ENCODE results near the gene L3HYPDH.

The L3HYPDH gene

GRCh38 chr14:59483819-59484638 lies at the start of gene L3HYPDH, which contains the start of gene JKAMP:
L3HYPDH (minus strand) TSS chr14:59484408; CDS start chr14:59484316, 92 bp downstream.
JKAMP (plus strand) TSS chr14:59484517; CDS start chr14:59484590, 73 bp downstream.
- DNase-seq: peak; percentile 99

GRCh38 chr14:59532419-59532818 lies 48.2 kb upstream of the L3HYPDH start:
- DNase-seq: no peak

- no peak for DNase-seq
These were observed 46.1 kb upstream of the L3HYPDH start for GRCh38 chr14:59530349-59530748.

GRCh38 chr14:59529189-59529588 lies 45.0 kb upstream of the L3HYPDH start:
- no peak for DNase-seq

GRCh38 chr14:59520224-59520623 lies 36.0 kb upstream of the L3HYPDH start:
- DNase-seq: no peak

- DNase-seq: peak; percentile 13
These were observed 27.8 kb upstream of the L3HYPDH start for GRCh38 chr14:59511916-59512575.

- no peak for DNase-seq
These were observed 26.8 kb upstream of the L3HYPDH start for GRCh38 chr14:59510966-59511365.

GRCh38 chr14:59510001-59510400 lies 25.8 kb upstream of the L3HYPDH start:
- DNase-seq: no peak

- no peak for DNase-seq
These were observed 24.9 kb upstream of the L3HYPDH start for GRCh38 chr14:59509101-59509500.

- DNase-seq: no peak
These were observed 23.5 kb upstream of the L3HYPDH start for GRCh38 chr14:59507752-59508103.

- peak; percentile 67 for DNase-seq
These were observed 23.0 kb upstream of the L3HYPDH start for GRCh38 chr14:59507063-59507751.

- DNase-seq: no peak
These were observed 19.0 kb upstream of the L3HYPDH start for GRCh38 chr14:59503256-59503655.

GRCh38 chr14:59500732-59501131 lies 16.5 kb upstream of the L3HYPDH start:
- no peak for DNase-seq

- no peak for DNase-seq
These were observed 8.2 kb upstream of the L3HYPDH start for GRCh38 chr14:59492384-59492783.

GRCh38 chr14:59490756-59491155 lies 6.5 kb upstream of the L3HYPDH start:
- no peak for DNase-seq

- DNase-seq: no peak
These were observed 499 bp upstream of the L3HYPDH start for GRCh38 chr14:59484639-59485175.

GRCh38 chr14:59483363-59483762 lies 845 bp downstream of the L3HYPDH start:
- no peak for DNase-seq

- no peak for DNase-seq
These were observed 1.5 kb downstream of the L3HYPDH start for GRCh38 chr14:59482541-59483331.

- no peak for DNase-seq
These were observed 2.2 kb downstream of the L3HYPDH start for GRCh38 chr14:59481871-59482540.

- DNase-seq: no peak
These were observed 2.8 kb downstream of the L3HYPDH start for GRCh38 chr14:59481407-59481806.

- DNase-seq: no peak
These were observed 4.0 kb downstream of the L3HYPDH start for GRCh38 chr14:59480166-59480565.

- no peak for DNase-seq
These were observed 5.7 kb downstream of the L3HYPDH start for GRCh38 chr14:59478540-59478939.

Measured in stimulated activated CD4-positive, alpha-beta T cell treated with anti-CD3 and anti-CD28 coated beads, Interleukin-15, amount 100 ng/mL, for 24 hours (primary cell).